Measurements from ENCODE around the gene RAD51.

RAD51 gene

GRCh38 chr15:40722934-40723333, 28.0 kb downstream of the RAD51 start:
- Histone ChIP-seq H3K9me2 (replicated peaks; ENCODE audit: insufficient read depth, low read length) (no peaks in the 10 kb centered on the region), H3K27ac (ENCODE audit: low read length) (no peak overlapping the region), H3K4me1 (ENCODE audit: low read length) (no peaks in the 10 kb centered on the region), H4K20me1 (ENCODE audit: insufficient read depth, low read length) (no peaks in the 10 kb centered on the region), H2AFZ (ENCODE audit: low read length) (no peak overlapping the region), H3K36me3 (replicated peaks; ENCODE audit: insufficient read depth, low read length) (peaks cover 3% of the 10 kb centered on the region; the same call in 1 of the 2 replicates), H3K9ac (ENCODE audit: low read length) (no peak overlapping the region), H3K79me2 (ENCODE audit: low read length) (no peaks in the 10 kb centered on the region), H3K9me3 (replicated peaks; ENCODE audit: insufficient read depth, low read length) (no peaks in the 10 kb centered on the region), H3K4me2 (ENCODE audit: low read depth, low read length) (no peak overlapping the region), H3K27me3 (replicated peaks; ENCODE audit: insufficient read depth, low read length) (no peaks in the 10 kb centered on the region), H3F3A (ENCODE audit: insufficient read depth, low read length) (no peaks in the 10 kb centered on the region), H3K4me3 (ENCODE audit: low read length) (no peak overlapping the region)
- DNase-seq, result no peak
- TF ChIP-seq EZH2phosphoT487 (IDR thresholded peaks at IDR 0.05; ENCODE audit: low read length) (no peak), EZH2 (optimal IDR thresholded peaks at IDR 0.05; ENCODE audit: low read depth, low read length) (no peak), CTCF (IDR thresholded peaks at IDR 0.05; ENCODE audit: low read length) (no peak)

- no peak for TF ChIP-seq EZH2phosphoT487 (IDR thresholded peaks at IDR 0.05; ENCODE audit: low read length)
- no peak for TF ChIP-seq EZH2 (optimal IDR thresholded peaks at IDR 0.05; ENCODE audit: low read depth, low read length)
- no peak for TF ChIP-seq CTCF (IDR thresholded peaks at IDR 0.05; ENCODE audit: low read length)
- no peak overlapping the region for H3K4me2 ChIP-seq (ENCODE audit: low read depth, low read length)
- no peak overlapping the region for H2AFZ ChIP-seq (ENCODE audit: low read length)
- no peaks in the 10 kb centered on the region for H4K20me1 ChIP-seq (ENCODE audit: insufficient read depth, low read length)
- H3K27me3 ChIP-seq (replicated peaks; ENCODE audit: insufficient read depth, low read length), result no peaks in the 10 kb centered on the region
- no peaks in the 10 kb centered on the region for H3K9me3 ChIP-seq (replicated peaks; ENCODE audit: insufficient read depth, low read length)
- no peak for DNase-seq
- H3K4me3 ChIP-seq (ENCODE audit: low read length), result no peak overlapping the region
- H3K79me2 ChIP-seq (ENCODE audit: low read length), result no peaks in the 10 kb centered on the region
- H3K27ac ChIP-seq (ENCODE audit: low read length), result no peak overlapping the region
- no peak overlapping the region for H3K9ac ChIP-seq (ENCODE audit: low read length)
- no peaks in the 10 kb centered on the region for H3K4me1 ChIP-seq (ENCODE audit: low read length)
- no peaks in the 10 kb centered on the region for H3F3A ChIP-seq (ENCODE audit: insufficient read depth, low read length)
- H3K9me2 ChIP-seq (replicated peaks; ENCODE audit: insufficient read depth, low read length), result no peaks in the 10 kb centered on the region
- no peaks in the 10 kb centered on the region for H3K36me3 ChIP-seq (replicated peaks; ENCODE audit: insufficient read depth, low read length)
Measured at GRCh38 chr15:40723919-40724318, 28.9 kb downstream of the RAD51 start.

- H3K36me3 ChIP-seq (replicated peaks; ENCODE audit: insufficient read depth, low read length), result peaks cover 2% of the 10 kb centered on the region; the same call in 1 of the 2 replicates
- H3K4me3 ChIP-seq (ENCODE audit: low read length), result no peak overlapping the region
- no peak overlapping the region for H3K4me2 ChIP-seq (ENCODE audit: low read depth, low read length)
- H3K9me2 ChIP-seq (replicated peaks; ENCODE audit: insufficient read depth, low read length), result no peaks in the 10 kb centered on the region
- H2AFZ ChIP-seq (ENCODE audit: low read length), result no peak overlapping the region
- H3K27ac ChIP-seq (ENCODE audit: low read length), result peak overlapping the region; percentile 50; the same call in 1 of the 2 replicates
- H3K9me3 ChIP-seq (replicated peaks; ENCODE audit: insufficient read depth, low read length), result no peaks in the 10 kb centered on the region
- DNase-seq, result no peak
- peaks cover 9% of the 10 kb centered on the region; the same call in 1 of the 2 replicates for H3F3A ChIP-seq (ENCODE audit: insufficient read depth, low read length)
- H3K9ac ChIP-seq (ENCODE audit: low read length), result no peak overlapping the region
- TF ChIP-seq CTCF (IDR thresholded peaks at IDR 0.05; ENCODE audit: low read length), result no peak
- TF ChIP-seq EZH2phosphoT487 (IDR thresholded peaks at IDR 0.05; ENCODE audit: low read length), result no peak
- TF ChIP-seq EZH2 (optimal IDR thresholded peaks at IDR 0.05; ENCODE audit: low read depth, low read length), result no peak
- no peaks in the 10 kb centered on the region for H3K27me3 ChIP-seq (replicated peaks; ENCODE audit: insufficient read depth, low read length)
- no peaks in the 10 kb centered on the region for H3K79me2 ChIP-seq (ENCODE audit: low read length)
- no peaks in the 10 kb centered on the region for H4K20me1 ChIP-seq (ENCODE audit: insufficient read depth, low read length)
- peaks cover 14% of the 10 kb centered on the region for H3K4me1 ChIP-seq (ENCODE audit: low read length)
Measured at GRCh38 chr15:40731034-40731433, 36.1 kb downstream of the RAD51 start.

Measured in MM.1S (cell line).